ENCODE data around the gene CAMKMT. TPM values are rescaled to one million over a fixed set of nuclear protein-coding genes. Genes with fewer than 3 reads are reported as not detected.

CAMKMT gene
- total and polyA plus RNA-seq, 2 donors (not counting 1 experiment from before 2014, with no cell fraction given) = 6.2 to 23.3 TPM

DNA sequence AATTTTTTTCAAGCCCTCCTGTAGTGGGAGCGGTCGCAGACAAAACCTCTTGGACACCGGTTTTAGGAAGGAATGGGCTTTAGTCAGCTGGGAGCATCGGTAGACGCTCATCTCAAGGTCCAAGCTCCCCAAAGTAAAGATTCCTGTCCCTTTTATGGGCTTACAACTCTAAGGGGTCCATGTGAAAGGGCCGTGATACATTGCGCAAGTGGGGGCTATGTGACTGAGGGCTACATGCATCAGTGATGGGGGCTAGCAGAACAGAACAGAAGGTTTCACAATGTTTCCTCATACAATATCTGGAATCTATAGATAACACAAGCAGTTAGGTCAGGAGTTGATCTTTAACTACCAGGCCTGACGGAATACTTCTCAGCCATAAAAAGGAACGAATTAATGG lies 62.5 kb downstream of the CAMKMT start:
- Histone ChIP-seq H3K9me3 (ENCODE audit: control extremely low read depth in 1 of 3, control insufficient read depth in 2 of 3, insufficient read depth in 1 of 3, low read length in 2 of 3) (no peaks in the 10 kb centered on the region), H3K9ac (ENCODE audit: low read length) (no peak overlapping the region), H4K20me1 (ENCODE audit: control insufficient read depth, insufficient read depth, low read length, poor library complexity, severe bottlenecking) (no peaks in the 10 kb centered on the region), H3K4me3 (ENCODE audit: control extremely low read depth in 1 of 5, extremely low read depth in 1 of 5, insufficient read depth in 1 of 5, low read depth in 2 of 5, low read length in 4 of 5) (no peak overlapping the region), H3K36me3 (replicated peaks in 1 of 2; ENCODE audit: control extremely low read depth in 1 of 2, control insufficient read depth in 1 of 2, extremely low read depth in 1 of 2, insufficient read depth in 2 of 2, low read length in 1 of 2) (no peaks in the 10 kb centered on the region), H3K27ac (ENCODE audit: low read length in 2 of 2) (no peak overlapping the region), H3K27me3 (replicated peaks in 1 of 4; ENCODE audit: control extremely low read depth in 1 of 4, control insufficient read depth in 3 of 4, insufficient read depth in 4 of 4, low read length in 3 of 4) (no peaks in the 10 kb centered on the region), H3K4me2 (replicated peaks; ENCODE audit: low read depth, low read length, poor library complexity, severe bottlenecking) (no peak overlapping the region), H3K4me1 (ENCODE audit: control insufficient read depth in 2 of 2, insufficient read depth in 2 of 2, low read length in 2 of 2) (no peaks in the 10 kb centered on the region), H3K79me2 (ENCODE audit: control insufficient read depth, insufficient read depth, low read length) (no peaks in the 10 kb centered on the region), H2AFZ (ENCODE audit: insufficient read depth, low read depth, low read length, poor library complexity, severe bottlenecking) (no peak overlapping the region)
- TF ChIP-seq CTCF (IDR thresholded peaks at IDR 0.05) (no peak), EZH2 (IDR thresholded peaks at IDR 0.05; ENCODE audit: borderline replicate concordance, insufficient read depth, low read depth, low read length, poor library complexity, severe bottlenecking) (no peak)
- WGBS (ENCODE audit: insufficient coverage) = 100% methylated on average over 2 of the region's 9 CpGs
- POLR2A ChIA-PET = no interaction called here
- Mint-ChIP-seq H3K27ac (no peak overlapping the region), H3K4me3 (no peak overlapping the region), H3K4me1 (no peaks in the 10 kb centered on the region), H3K27me3 (no peaks in the 10 kb centered on the region), H3K9me3 (ENCODE audit: insufficient read depth) (no peaks in the 10 kb centered on the region)
- CTCF ChIA-PET = no interaction called here
- DNase-seq (no peak), ATAC-seq (ENCODE audit: low read depth) (no peak)
- intact Hi-C loops (cut with micrococcal nuclease) = no loop called here

- Histone ChIP-seq H3K36me3 (replicated peaks in 1 of 2; ENCODE audit: control extremely low read depth in 1 of 2, control insufficient read depth in 1 of 2, extremely low read depth in 1 of 2, insufficient read depth in 2 of 2, low read length in 1 of 2) (no peaks in the 10 kb centered on the region), H3K4me2 (replicated peaks; ENCODE audit: low read depth, low read length, poor library complexity, severe bottlenecking) (no peak overlapping the region), H3K4me3 (ENCODE audit: control extremely low read depth in 1 of 5, extremely low read depth in 1 of 5, insufficient read depth in 1 of 5, low read depth in 2 of 5, low read length in 4 of 5) (no peak overlapping the region), H3K27me3 (replicated peaks in 1 of 4; ENCODE audit: control extremely low read depth in 1 of 4, control insufficient read depth in 3 of 4, insufficient read depth in 4 of 4, low read length in 3 of 4) (no peaks in the 10 kb centered on the region), H3K27ac (ENCODE audit: low read length in 2 of 2) (no peak overlapping the region), H3K9ac (ENCODE audit: low read length) (no peak overlapping the region), H2AFZ (ENCODE audit: insufficient read depth, low read depth, low read length, poor library complexity, severe bottlenecking) (no peak overlapping the region), H4K20me1 (ENCODE audit: control insufficient read depth, insufficient read depth, low read length, poor library complexity, severe bottlenecking) (no peaks in the 10 kb centered on the region), H3K9me3 (ENCODE audit: control extremely low read depth in 1 of 3, control insufficient read depth in 2 of 3, insufficient read depth in 1 of 3, low read length in 2 of 3) (no peaks in the 10 kb centered on the region), H3K4me1 (ENCODE audit: control insufficient read depth in 2 of 2, insufficient read depth in 2 of 2, low read length in 2 of 2) (no peaks in the 10 kb centered on the region), H3K79me2 (ENCODE audit: control insufficient read depth, insufficient read depth, low read length) (no peaks in the 10 kb centered on the region)
- no CpG with 5 or more reads among the region's 1 CpG for WGBS (ENCODE audit: insufficient coverage)
- H3K27me3 Mint-ChIP-seq = no peaks in the 10 kb centered on the region
- no peak overlapping the region for H3K27ac Mint-ChIP-seq
- H3K9me3 Mint-ChIP-seq (ENCODE audit: insufficient read depth) = no peaks in the 10 kb centered on the region
- peaks cover 4% of the 10 kb centered on the region for H3K4me1 Mint-ChIP-seq
- TF ChIP-seq CTCF (IDR thresholded peaks at IDR 0.05) (no peak), EZH2 (IDR thresholded peaks at IDR 0.05; ENCODE audit: borderline replicate concordance, insufficient read depth, low read depth, low read length, poor library complexity, severe bottlenecking) (no peak)
- intact Hi-C loops (cut with micrococcal nuclease) = no loop called here
- ATAC-seq (ENCODE audit: low read depth) (no peak), DNase-seq (no peak)
- CTCF ChIA-PET = interaction anchor here (1.2 kb wide), 1 partner anchor 552 kb away, joined by 3 read pairs; no protein-coding TSS in a partner anchor
- no peak overlapping the region for H3K4me3 Mint-ChIP-seq
- POLR2A ChIA-PET = no interaction called here
Observed at GRCh38 chr2:44429034-44429433, 67.3 kb downstream of the CAMKMT start.

All from B cell (primary cell).